Measurements from ENCODE around the gene ARHGAP26.

Gene ARHGAP26

DNA sequence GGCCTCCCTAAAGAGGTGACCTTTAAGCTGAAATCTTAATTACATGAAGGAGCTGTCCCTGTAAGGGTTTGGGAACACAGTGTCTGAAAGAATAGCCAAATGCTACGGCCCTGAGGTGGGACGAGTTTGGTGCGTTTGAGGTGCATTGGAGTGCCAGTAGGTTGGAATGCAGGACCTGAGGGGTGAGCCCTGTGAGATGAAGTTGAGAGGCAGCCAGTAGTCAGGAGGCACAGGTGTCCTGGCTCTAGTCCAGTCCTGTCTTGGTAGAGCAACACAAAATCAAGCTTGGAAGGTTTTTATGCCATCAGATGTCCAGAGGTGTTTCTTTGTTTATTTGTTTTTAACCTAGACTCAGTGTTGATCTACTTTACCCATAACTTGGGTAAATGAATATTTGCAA is 108.5 kb downstream of the ARHGAP26 start:
- no peak overlapping the region for H3K27ac ChIP-seq
- H3K4me3 ChIP-seq = no peak overlapping the region

DNA sequence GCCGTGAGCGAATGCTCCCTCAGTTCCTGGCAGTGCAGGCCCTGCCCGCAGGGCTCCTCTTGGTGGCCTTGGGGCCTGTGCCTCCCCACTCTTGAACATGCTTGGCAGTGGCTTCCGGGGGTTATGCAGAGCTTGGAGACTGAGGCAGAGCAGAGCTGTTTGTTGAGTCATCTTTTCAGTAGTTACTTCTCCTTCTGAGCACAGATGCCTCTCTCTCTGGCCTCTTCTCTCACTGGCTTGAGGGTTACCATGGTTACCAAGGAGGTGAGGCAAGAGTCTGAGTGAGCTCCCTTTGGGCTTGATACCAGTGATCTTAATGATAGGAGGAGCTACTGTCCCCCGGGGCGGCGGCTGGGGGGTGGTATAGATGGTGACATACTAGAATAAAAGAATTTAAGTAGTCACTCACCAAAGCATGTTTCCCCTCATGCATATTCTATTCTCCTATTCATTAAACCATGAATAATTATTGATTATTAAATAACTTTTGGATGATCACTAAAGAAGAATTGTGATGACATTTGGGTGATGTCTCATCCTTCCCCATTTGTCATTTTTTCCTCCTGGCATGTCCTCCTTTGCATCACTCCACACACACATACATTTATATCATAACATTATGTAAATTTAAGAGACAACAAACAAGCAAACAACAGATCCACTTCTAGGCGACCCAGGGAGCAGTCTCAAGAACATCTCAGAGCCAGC is 111.1 kb downstream of the ARHGAP26 start:
- Histone ChIP-seq H3K27ac (peak overlapping the region in 1 of 21 experiments; percentile 17), H3K4me3 (no peak overlapping the region)

DNA sequence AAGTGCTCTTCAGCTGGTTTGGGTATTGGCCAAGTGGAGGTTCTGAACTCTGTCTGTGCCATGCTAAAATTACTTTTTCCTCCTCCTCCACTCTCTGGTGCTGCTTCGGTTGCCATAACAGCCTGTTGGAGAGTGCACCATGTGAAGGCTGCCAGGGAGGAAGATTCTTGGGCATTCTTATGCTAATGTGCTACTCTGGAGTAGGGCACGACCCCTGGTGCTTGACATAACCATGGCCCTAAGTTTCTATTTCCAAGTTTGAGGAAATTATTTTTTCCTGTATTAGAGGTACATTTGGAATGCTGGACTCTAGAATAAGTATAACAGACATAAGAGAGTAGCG is 111.6 kb downstream of the ARHGAP26 start:
- no peak overlapping the region for H3K27ac ChIP-seq
- H3K4me3 ChIP-seq = no peak overlapping the region

DNA sequence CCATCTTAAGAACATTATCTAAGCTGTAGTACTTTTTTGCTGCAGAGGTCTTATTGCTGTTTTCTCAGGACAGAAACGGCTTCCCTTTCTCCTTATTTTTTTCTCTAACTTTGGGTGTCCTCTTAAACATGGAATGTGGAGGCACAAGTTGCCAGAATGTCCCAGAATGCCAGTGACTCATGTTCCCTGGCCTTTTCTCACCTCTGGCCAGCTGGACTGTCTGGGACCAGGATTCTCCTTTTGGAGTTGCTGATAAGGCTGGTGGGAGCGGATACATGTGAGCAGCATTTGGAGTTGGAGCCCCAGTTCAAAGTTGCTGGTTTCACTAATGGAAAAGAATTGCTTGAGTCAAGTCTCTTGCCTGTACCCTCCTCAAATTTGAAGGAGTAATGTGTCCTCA is 112.8 kb downstream of the ARHGAP26 start:
- H3K4me3 ChIP-seq = no peak overlapping the region
- no peak overlapping the region for H3K27ac ChIP-seq

DNA sequence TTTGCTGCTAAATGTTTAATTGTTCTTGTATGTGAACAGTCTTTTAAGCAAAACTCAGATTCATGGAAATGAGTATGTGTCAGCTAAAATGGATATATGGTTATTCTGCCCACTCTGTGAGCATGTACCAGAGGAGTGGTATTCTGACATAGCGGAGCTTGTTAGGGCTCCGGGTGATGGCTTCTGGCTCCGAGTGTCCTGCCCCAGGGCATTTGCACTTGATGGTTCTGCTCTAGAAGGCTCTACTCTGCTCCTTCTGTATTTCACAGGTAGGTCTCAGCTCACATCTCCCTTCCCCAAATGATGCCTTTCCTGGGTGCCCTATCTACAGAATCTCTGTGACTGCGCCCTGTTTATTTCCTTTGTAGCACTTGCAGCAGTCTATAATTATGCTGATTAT is 113.3 kb downstream of the ARHGAP26 start:
- Histone ChIP-seq H3K4me3 (no peak overlapping the region), H3K27ac (no peak overlapping the region)

DNA sequence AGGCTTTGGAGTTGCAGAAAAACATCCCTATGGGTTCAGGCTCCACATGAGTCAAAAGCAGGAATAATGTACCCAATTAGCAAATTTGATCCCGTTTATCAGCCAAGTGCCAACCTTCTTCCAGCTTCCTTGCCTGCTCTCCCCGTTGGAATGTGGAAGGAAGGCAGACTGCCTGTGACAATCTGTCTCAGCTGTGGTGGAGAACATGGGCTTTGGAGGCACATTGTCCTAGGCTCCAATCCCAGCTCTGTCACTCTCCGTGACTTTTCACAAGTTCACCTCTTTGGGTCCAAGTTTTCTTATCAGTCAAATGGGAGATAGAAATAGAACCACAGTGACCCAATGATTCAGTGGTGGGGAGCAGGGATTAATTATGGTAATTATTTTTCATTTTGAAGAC is 113.9 kb downstream of the ARHGAP26 start:
- Histone ChIP-seq H3K27ac (no peak overlapping the region), H3K4me3 (no peak overlapping the region)

DNA sequence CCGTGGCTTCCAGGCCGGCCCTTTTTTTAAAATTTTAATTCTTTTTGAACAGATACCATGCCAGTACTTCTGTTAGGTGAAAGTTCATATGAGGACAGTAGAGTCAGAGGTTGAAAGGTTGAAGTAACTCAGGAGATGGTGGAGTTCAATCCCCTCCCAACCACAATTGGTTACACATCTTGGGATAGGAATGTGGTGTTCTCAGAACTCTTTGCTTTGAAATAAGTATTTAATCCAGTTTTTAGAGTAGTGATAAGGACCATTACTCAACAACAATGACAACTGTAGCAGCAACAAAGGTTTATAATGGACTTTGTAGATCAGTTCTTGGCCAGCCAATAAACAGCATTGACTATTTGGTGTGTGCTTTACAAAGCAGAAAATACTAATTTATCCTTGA is 116.0 kb downstream of the ARHGAP26 start:
- Histone ChIP-seq H3K27ac (no peak overlapping the region), H3K4me3 (no peak overlapping the region)

DNA sequence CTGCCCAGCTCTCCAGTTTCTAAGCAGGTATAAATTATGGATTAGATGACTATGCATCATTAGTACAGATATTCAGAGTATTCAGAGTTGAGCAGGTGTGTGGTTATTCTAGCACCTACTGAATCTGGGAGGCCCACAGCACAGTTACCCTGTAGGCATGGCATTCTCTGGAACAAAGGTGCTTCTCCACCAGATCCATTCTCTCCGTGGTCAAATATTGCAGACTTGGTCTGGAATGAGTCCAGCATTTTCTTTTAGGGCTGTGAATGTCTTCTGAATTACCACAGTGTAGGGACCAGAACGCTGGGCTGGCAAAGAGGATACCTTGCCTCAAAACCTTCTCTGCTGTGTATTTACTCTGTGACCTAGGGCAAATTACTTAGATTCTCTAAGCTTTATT is 116.8 kb downstream of the ARHGAP26 start:
- no peak overlapping the region for H3K4me3 ChIP-seq
- H3K27ac ChIP-seq = no peak overlapping the region

DNA sequence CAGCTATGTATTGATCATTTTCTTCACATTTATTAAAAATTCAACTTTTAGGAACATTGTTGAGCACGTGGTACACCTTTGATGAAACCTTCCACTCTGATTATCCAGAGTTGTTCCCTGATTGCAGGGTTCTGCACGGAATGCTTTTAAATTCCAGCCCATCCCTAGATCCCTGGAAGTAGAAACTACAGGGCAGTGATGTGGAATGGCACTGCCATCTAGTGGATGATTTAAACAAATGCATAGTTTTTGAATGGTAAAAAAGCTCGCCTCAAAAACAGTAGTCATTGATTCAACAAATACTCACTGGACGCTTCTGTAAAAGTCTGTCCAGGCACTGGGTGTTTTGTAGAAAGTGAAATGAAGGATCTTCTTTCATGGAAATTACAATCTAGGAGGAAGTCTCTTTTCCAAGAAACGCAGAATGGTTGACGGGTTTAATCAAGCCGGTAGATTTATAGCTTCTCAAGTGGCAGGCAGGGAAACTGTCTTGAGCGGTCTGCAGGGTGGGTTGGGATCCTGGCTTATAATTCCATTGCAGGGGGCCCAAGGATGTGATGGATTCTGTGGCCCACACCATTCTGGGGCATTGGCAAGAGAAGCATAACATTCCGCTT is 118.4 kb downstream of the ARHGAP26 start:
- H3K27ac ChIP-seq = no peak overlapping the region
- no peak overlapping the region for H3K4me3 ChIP-seq

DNA sequence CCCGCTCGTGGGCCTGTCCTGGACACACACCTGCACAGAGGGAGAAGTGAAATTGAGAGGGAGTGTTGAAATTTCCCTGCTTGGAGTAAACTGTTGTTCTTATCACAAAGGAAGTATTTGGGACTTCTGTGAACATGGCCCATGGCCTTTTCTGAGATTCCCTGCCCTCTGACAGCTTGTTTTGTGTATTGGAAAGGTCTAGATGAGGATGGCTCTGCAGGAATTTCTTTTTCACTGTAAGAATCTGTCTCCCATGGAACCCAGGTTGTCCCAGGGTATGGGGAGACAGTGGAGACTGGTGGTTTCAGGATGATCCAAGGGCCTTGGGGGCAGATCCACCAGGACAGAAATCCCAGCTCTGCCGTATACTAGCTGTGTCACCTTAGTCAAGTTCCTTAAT is 121.8 kb downstream of the ARHGAP26 start:
- Histone ChIP-seq H3K27ac (no peak overlapping the region), H3K4me3 (no peak overlapping the region)

DNA sequence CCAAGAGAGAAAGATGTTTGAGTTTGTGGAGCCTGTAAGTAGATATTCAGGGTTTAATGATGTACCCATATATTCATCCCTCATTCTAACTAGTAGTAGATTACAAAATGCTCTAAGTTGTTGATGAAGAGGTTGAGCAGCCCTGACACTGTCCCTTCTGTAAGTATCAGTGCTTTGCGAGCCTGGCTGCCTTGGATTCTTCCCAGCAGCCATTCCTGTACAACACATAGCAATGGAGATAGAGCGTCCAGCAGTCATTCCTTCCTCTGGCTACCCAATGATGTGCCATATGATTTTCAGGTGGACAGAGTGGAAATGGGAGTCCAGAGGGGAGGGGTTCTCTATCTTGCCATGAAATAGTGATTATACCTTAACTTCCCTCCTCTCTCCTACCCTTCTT is 124.1 kb downstream of the ARHGAP26 start:
- Histone ChIP-seq H3K4me3 (no peak overlapping the region), H3K27ac (no peak overlapping the region)

DNA sequence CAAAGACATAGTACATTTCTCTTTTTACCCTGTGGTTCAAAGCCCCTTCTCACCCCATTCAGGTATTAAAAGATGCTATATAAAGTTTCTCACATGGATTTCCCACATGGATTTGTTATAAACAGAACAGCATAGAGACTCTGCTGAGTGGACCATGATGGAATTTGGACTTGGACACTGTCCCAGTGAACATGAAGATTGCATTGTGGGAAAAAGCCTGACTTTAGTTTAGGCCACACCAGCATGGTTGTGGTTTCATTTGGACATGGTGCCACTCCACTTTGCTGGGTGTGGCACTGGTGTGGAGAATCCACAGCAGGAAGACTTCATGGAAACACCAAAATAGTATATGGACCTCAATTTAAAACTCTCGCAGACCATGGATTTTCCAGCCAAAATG is 124.6 kb downstream of the ARHGAP26 start:
- no peak overlapping the region for H3K4me3 ChIP-seq
- no peak overlapping the region for H3K27ac ChIP-seq

DNA sequence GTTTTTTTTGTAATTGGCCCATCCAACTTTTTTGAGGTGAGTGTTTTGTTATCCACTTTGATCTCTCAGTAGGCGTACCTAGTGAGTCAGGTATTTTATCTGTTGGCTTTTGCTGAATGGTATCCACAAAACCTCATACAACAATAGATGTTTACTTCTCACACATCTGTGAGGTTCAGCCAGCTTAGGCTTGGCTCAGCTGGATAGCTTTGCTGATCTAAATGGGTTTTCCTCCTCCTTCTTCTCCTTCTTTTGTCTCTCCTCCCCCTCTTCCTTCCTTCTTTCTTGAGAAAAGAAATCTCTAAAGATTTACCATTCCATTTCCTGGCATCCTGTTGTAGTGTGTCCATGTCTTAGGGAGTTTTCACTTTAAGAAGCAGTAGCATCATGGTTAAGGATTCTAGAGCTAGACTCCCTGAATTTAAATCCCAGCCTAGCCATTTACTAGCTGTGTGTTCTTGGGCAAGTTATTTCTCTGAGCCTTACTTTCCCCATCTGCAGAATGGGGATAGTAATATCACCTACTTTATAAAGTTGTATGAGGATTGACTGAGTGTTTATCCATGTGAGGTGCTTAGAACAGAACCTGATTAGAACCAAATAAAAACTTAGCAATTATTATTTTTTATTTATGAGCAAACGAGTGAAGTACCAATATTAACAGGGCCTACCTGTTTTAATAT is 126.3 kb downstream of the ARHGAP26 start:
- no peak overlapping the region for H3K27ac ChIP-seq
- H3K4me3 ChIP-seq = no peak overlapping the region

DNA sequence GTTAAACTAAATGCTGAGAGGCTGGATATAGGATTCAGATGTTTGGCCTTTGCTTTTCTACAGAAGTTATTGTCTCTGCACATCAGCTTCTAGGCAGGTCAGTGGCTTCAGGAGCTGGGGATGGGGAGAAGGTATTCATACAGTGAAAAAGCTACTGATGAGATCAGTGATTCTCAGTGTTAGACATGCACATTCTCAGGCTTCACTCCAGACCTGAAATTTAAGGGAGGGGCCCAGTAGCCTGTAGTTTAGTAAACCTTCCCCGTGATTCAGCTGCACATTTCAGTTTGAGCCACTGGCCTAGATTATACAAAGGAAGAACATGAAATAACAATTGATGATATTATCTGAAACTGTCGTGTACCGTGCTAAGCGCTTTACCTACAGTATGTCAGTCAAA is 127.2 kb downstream of the ARHGAP26 start:
- no peak overlapping the region for H3K27ac ChIP-seq
- H3K4me3 ChIP-seq = no peak overlapping the region

DNA sequence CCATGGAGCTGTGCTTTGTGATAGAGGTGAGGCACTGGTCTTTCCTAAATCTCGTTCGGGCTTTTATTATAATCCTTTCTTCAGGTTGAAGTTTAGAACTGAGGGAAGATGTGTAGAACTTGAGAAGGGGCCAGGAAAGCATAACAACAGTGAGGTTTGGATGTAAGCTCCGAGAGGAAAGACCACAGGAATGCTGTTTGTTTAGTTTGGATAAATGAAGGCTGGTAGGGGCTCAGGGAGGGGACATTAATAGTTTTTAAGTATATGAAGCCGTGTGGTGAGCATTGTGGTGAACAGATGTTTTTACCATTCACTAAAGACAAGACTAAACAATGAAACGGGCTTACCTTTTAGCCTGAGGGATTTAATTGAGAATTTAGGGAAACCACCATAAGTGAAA is 130.8 kb downstream of the ARHGAP26 start:
- H3K4me3 ChIP-seq = no peak overlapping the region
- no peak overlapping the region for H3K27ac ChIP-seq

DNA sequence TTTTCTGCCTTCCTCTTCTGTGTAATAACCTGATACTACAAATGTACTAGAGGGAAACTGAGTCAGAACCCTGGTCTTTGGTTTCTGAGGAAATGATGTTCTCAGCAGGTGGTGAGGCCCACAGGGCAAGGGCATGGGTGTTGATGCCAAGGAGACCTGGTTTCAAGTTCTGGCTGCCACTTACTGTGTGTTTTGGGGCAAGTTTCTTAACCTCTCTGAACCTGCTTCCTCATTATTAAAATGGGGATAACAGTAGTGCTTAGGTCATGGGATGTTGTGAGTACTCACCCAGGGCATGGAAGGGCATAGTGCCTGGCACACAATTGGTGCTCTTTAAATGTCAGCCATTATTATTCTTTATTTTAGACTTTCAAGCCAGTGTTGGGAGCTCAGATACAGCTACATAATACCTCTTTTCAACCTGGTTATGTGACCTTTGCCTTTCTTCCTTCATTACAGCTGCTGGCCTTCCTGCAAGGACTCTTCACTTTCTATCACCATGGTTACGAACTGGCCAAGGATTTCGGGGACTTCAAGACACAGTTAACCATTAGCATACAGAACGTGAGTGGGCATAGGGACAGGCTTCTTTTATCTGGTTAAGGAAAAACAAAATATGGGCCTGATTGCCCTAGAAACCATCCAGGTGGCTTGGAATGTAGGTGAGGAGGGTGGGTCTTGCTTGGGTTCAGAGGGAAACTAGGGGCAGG is 131.5 kb downstream of the ARHGAP26 start:
- H3K4me3 ChIP-seq = no peak overlapping the region
- no peak overlapping the region for H3K27ac ChIP-seq

DNA sequence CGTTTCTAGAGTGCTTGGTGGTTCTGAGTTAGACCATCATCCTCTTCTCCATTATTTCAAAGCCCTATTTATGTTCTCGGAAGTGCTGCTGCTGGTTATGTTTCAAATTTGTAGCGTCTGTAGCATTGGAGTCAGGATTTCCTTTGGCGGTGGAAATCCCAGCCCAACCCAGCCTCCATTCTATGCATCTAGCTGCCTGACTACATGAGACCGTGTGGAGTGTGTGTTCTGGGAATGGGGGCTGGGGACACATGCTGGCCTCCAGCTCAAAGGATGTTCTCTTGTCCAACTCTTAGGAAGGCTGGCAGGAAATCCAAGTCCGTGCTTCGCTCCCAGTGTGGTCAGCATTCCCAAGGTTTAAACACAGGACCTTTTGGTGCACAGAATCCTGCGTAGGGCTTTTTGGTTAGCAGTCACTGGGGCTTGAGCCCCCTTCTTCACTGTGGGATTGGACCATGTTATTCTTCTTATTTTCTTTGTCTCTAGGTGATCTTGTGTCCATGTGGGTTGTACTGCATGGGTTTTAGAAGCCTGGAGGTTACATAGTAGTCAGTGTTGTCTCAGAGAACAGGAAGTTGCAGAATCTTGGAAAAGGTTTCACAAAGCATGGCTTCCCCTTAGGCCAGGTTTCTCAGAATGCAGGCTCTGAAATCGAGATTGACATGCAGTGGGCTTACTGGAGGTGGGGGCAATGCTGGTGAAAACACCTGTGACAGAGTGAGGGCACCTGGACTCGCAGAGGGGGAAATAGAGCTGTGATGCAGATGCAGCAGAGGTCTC is 132.2 kb downstream of the ARHGAP26 start:
- Histone ChIP-seq H3K4me3 (no peak overlapping the region), H3K27ac (no peak overlapping the region)

DNA sequence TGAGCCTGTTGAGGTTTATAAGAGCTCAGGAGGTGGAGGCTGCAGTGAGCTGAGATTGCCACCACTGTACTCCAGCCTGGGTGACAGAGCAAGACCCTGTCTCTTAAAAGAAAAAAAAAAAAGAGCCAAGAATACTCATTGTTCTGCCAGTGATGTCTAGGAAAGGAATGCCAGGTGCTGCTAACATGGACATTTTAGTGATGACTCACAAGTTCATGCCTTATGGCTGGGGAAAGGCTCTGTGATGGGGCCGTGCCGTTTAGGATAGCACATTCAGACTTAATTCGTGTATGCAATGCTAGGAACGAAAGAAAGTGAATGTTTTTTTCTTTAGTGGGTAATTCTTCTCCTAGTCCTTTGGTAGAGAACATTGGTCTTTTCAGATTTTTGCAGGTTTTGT is 134.2 kb downstream of the ARHGAP26 start:
- Histone ChIP-seq H3K4me3 (no peak overlapping the region), H3K27ac (no peak overlapping the region)

DNA sequence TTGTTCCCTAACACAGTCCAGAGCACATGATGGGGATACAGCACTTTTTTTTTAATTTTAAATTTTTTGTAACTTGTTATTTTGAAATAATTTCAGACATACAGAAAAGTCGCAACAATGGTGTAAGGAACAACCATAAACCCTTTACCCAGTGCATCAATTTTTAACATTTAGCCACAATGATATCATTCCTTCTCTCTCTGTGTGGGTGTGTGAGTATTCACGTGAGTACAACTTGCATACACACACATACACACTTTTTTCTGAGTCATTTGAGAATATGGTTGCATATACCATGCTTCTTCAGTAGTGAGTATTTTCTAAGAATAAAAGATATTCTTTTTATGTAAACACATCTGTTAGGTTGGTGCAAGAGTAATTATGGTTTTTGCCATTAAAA is 135.2 kb downstream of the ARHGAP26 start:
- no peak overlapping the region for H3K27ac ChIP-seq
- H3K4me3 ChIP-seq = no peak overlapping the region
